Keratinocyte (primary cell): Measurements from ENCODE around the gene WRAP73. TPM values are rescaled to one million over a fixed set of nuclear protein-coding genes. Genes with fewer than 3 reads are reported as not detected.

ENCODE experiments used
- DNase-seq: peaks from one replicate; pipeline ENCODE4 v3.0.0-alpha.2; 2011; ENCODE audit warnings: low read depth, missing footprints, low spot score
- FAIRE-seq: peaks from 2 replicates; lab custom pipeline; 2011; peaks lifted over from hg19 to GRCh38; lab: Jason Lieb, UNC
- H2AFZ ChIP-seq: 2 replicates; pipeline ENCODE4 v1.6.0; 2012; ENCODE audit warnings: low read length, control low read depth, inconsistent platforms; ENCODE audit not compliant: control insufficient read depth
- H3K27ac ChIP-seq: 2 replicates; pipeline ENCODE4 v1.5.1; 2011; ENCODE audit warnings: low read length; ENCODE audit not compliant: control insufficient read depth, insufficient read depth
- H3K27me3 ChIP-seq: 3 replicates; pipeline ENCODE4 v1.6.0; 2011; ENCODE audit warnings: low read length; ENCODE audit not compliant: control insufficient read depth, insufficient read depth; ENCODE audit errors: extremely low read depth
- H3K36me3 ChIP-seq, 2 experiments: 2 replicates in 1 of 2; 3 replicates in 1 of 2; pipeline ENCODE4 v1.5.1; 2011; ENCODE audit warnings: low read length in 2 of 2, mild to moderate bottlenecking in 1 of 2; ENCODE audit not compliant: control insufficient read depth in 2 of 2, insufficient read depth in 2 of 2; ENCODE audit errors: extremely low read depth in 1 of 2
- H3K4me1 ChIP-seq: 3 replicates; pipeline ENCODE4 v1.5.1; 2011; ENCODE audit warnings: low read length; ENCODE audit not compliant: control insufficient read depth, insufficient read depth; ENCODE audit errors: extremely low read depth
- H3K4me2 ChIP-seq: 3 replicates; pipeline ENCODE4 v1.6.0; 2011; ENCODE audit warnings: low read depth, low read length; ENCODE audit not compliant: control insufficient read depth, insufficient read depth; ENCODE audit errors: extremely low read depth
- H3K4me3 ChIP-seq, 3 experiments: fragments of 200-600 bp in 1 of 3; sonication (generic) in 1 of 3; 2 replicates in 2 of 3; 3 replicates in 1 of 3; pipeline ENCODE4 v1.5.1; 2011 to 2016; ENCODE audit warnings: low read length in 3 of 3, mild to moderate bottlenecking in 3 of 3, control low read depth in 2 of 3, inconsistent platforms in 1 of 3, low read depth in 1 of 3, mixed read lengths in 1 of 3, mixed run types in 1 of 3, moderate library complexity in 1 of 3; ENCODE audit not compliant: control insufficient read depth in 2 of 3, insufficient read depth in 2 of 3; ENCODE audit errors: extremely low read depth in 1 of 3
- H3K79me2 ChIP-seq: 2 replicates; pipeline ENCODE4 v1.6.0; 2012; ENCODE audit warnings: low read length; ENCODE audit not compliant: control insufficient read depth, insufficient read depth
- H3K9ac ChIP-seq: 3 replicates; pipeline ENCODE4 v1.6.0; 2011; ENCODE audit warnings: low read length; ENCODE audit not compliant: control insufficient read depth, insufficient read depth; ENCODE audit errors: extremely low read depth
- H3K9me1 ChIP-seq: 3 replicates; pipeline ENCODE4 v1.6.0; 2011; ENCODE audit warnings: low read length; ENCODE audit not compliant: control insufficient read depth, insufficient read depth; ENCODE audit errors: extremely low read depth
- H3K9me3 ChIP-seq: 2 replicates; pipeline ENCODE4 v1.5.1; 2012; ENCODE audit warnings: low read depth, low read length; ENCODE audit not compliant: control insufficient read depth
- H4K20me1 ChIP-seq: 3 replicates; pipeline ENCODE4 v1.6.0; 2011; ENCODE audit warnings: low read length; ENCODE audit not compliant: control insufficient read depth, insufficient read depth; ENCODE audit errors: extremely low read depth
- EZH2 ChIP-seq: IDR thresholded peaks from one replicate; pipeline ENCODE4 v1.6.1; 2012; ENCODE audit warnings: inconsistent platforms, mild to moderate bottlenecking, low read length, moderate library complexity
- dilution Hi-C: fragments of 300-500 bp; cut with MboI; formaldehyde crosslinking; loops from one replicate; pipeline ENCODE4 v1.7.0; 2020; ENCODE audit warnings: low sequenced_read_pairs; ENCODE audit not compliant: extremely low pct_ligation_motif_present
- polyA plus RNA-seq, 5 experiments: library from polyadenylated mRNA; depleted of rRNA in 3 of 5; stranded (reverse) in 3 of 5; stranded (forward) in 1 of 5; unstranded in 1 of 5; fragments of >200 nt; gene quantifications; 1 replicate in 1 of 5; 2 replicates in 3 of 5; 3 replicates in 1 of 5; pipeline versions ENCODE4 v1.2.1 to v1.2.3, GENCODE V29; 2011 to 2012; ENCODE audit warnings: missing spikeins in 2 of 5, low read depth in 1 of 5, low replicate concordance in 1 of 5
- TF ChIP-seq, protein P1 (sequence below), 3 experiments: IDR thresholded peaks in 1 of 3; conservative IDR thresholded peaks in 1 of 3; optimal IDR thresholded peaks in 1 of 3; 2 replicates in 2 of 3; 3 replicates in 1 of 3; pipeline versions ENCODE3 to v1.5.1; 2011; ENCODE audit warnings: low read length in 3 of 3, mild to moderate bottlenecking in 3 of 3, moderate library complexity in 2 of 3, control low read depth in 1 of 3, inconsistent platforms in 1 of 3; ENCODE audit not compliant: insufficient read depth in 2 of 3; ENCODE audit errors: extremely low read depth in 1 of 3

WRAP73 gene
- polyA plus RNA-seq, 1 donor (not counting 4 experiments of a cell fraction or from before 2014, with no cell fraction given), result 18.9 TPM

GRCh38 chr1:3598051-3598491 is 51.8 kb downstream of the WRAP73 start:
- dilution Hi-C loops, result no loop called here
- Histone ChIP-seq H3K4me1 (peaks cover 6% of the 10 kb centered on the region), H3K9me3 (no peaks in the 10 kb centered on the region), H3K4me2 (no peak overlapping the region), H3K27ac (no peak overlapping the region), H3K79me2 (no peaks in the 10 kb centered on the region), H2AFZ (peak overlapping the region; percentile 26), H3K27me3 (no peaks in the 10 kb centered on the region), H4K20me1 (no peaks in the 10 kb centered on the region), H3K9ac (no peak overlapping the region), H3K9me1 (no peaks in the 10 kb centered on the region), H3K4me3 (no peak overlapping the region), H3K36me3 (no peaks in the 10 kb centered on the region)
- FAIRE-seq (peak; percentile 80), DNase-seq (no peak)
- no peak for TF ChIP-seq EZH2
- TF ChIP-seq, protein P1, sequence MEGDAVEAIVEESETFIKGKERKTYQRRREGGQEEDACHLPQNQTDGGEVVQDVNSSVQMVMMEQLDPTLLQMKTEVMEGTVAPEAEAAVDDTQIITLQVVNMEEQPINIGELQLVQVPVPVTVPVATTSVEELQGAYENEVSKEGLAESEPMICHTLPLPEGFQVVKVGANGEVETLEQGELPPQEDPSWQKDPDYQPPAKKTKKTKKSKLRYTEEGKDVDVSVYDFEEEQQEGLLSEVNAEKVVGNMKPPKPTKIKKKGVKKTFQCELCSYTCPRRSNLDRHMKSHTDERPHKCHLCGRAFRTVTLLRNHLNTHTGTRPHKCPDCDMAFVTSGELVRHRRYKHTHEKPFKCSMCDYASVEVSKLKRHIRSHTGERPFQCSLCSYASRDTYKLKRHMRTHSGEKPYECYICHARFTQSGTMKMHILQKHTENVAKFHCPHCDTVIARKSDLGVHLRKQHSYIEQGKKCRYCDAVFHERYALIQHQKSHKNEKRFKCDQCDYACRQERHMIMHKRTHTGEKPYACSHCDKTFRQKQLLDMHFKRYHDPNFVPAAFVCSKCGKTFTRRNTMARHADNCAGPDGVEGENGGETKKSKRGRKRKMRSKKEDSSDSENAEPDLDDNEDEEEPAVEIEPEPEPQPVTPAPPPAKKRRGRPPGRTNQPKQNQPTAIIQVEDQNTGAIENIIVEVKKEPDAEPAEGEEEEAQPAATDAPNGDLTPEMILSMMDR (optimal IDR thresholded peaks at IDR 0.05 in 1 of 3, IDR thresholded peaks at IDR 0.05 in 1 of 3, conservative IDR thresholded peaks at IDR 0.05 in 1 of 3; ENCODE audit: extremely low read depth in 1 of 3, insufficient read depth in 2 of 3, low read length in 3 of 3), result no peak

- dilution Hi-C loops, result no loop called here
- H3K9ac ChIP-seq, result no peak overlapping the region
- TF ChIP-seq, protein P1 (optimal IDR thresholded peaks at IDR 0.05 in 1 of 3, IDR thresholded peaks at IDR 0.05 in 1 of 3, conservative IDR thresholded peaks at IDR 0.05 in 1 of 3; ENCODE audit: extremely low read depth in 1 of 3, insufficient read depth in 2 of 3, low read length in 3 of 3), result no peak
- no peak for TF ChIP-seq EZH2
- H3K4me3 ChIP-seq, result no peak overlapping the region
- peaks cover 6% of the 10 kb centered on the region for H3K4me1 ChIP-seq
- FAIRE-seq (no peak), DNase-seq (no peak)
- no peaks in the 10 kb centered on the region for H4K20me1 ChIP-seq
- no peaks in the 10 kb centered on the region for H3K9me1 ChIP-seq
- no peak overlapping the region for H3K27ac ChIP-seq
- H2AFZ ChIP-seq, result no peak overlapping the region
- no peaks in the 10 kb centered on the region for H3K36me3 ChIP-seq
- no peaks in the 10 kb centered on the region for H3K27me3 ChIP-seq
- H3K9me3 ChIP-seq, result no peaks in the 10 kb centered on the region
- H3K4me2 ChIP-seq, result no peak overlapping the region
- H3K79me2 ChIP-seq, result no peaks in the 10 kb centered on the region
Observed at GRCh38 chr1:3597599-3597964, 52.3 kb downstream of the WRAP73 start.
